ENCODE measurements around the gene RASD1.

The RASD1 gene

GRCh38 chr17:17496189-17497064 is at the start of gene RASD1:
TSS of gene RASD1 (minus strand) at chr17:17496395. CDS start at chr17:17496181, 214 bp downstream.
- DNase-seq, result peak; percentile 87 to 93
- TF ChIP-seq POLR2A (IDR thresholded peaks at IDR 0.05; ENCODE audit: low read length) (peak; percentile 93), GATA1 (IDR thresholded peaks at IDR 0.05; ENCODE audit: low read depth, low read length) (no peak)

- DNase-seq, result no peak
Observed at GRCh38 chr17:17545984-17546383, 49.8 kb upstream of the RASD1 start.

GRCh38 chr17:17545031-17545820 is 49.0 kb upstream of the RASD1 start:
- DNase-seq, result no peak
- TF ChIP-seq POLR2A (IDR thresholded peaks at IDR 0.05; ENCODE audit: low read length), result no peak
- TF ChIP-seq GATA1 (IDR thresholded peaks at IDR 0.05; ENCODE audit: low read depth, low read length), result no peak

More at GRCh38 chr17:17545984-17546383, 49.8 kb upstream of the RASD1 start:
- TF ChIP-seq POLR2A (IDR thresholded peaks at IDR 0.05; ENCODE audit: low read length), result no peak
- TF ChIP-seq GATA1 (IDR thresholded peaks at IDR 0.05; ENCODE audit: low read depth, low read length), result no peak

- no peak for DNase-seq
- TF ChIP-seq POLR2A (IDR thresholded peaks at IDR 0.05; ENCODE audit: low read length) (no peak), GATA1 (IDR thresholded peaks at IDR 0.05; ENCODE audit: low read depth, low read length) (no peak)
Observed at GRCh38 chr17:17542906-17543635, 46.9 kb upstream of the RASD1 start.

GRCh38 chr17:17541640-17542001 is 45.4 kb upstream of the RASD1 start:
- TF ChIP-seq GATA1 (IDR thresholded peaks at IDR 0.05; ENCODE audit: low read depth, low read length), result no peak
- no peak for TF ChIP-seq POLR2A (IDR thresholded peaks at IDR 0.05; ENCODE audit: low read length)
- no peak for DNase-seq

GRCh38 chr17:17540935-17541639 is 44.9 kb upstream of the RASD1 start:
- TF ChIP-seq POLR2A (IDR thresholded peaks at IDR 0.05; ENCODE audit: low read length) (no peak), GATA1 (IDR thresholded peaks at IDR 0.05; ENCODE audit: low read depth, low read length) (no peak)
- DNase-seq, result no peak

GRCh38 chr17:17540278-17540906 is 44.2 kb upstream of the RASD1 start:
- TF ChIP-seq POLR2A (IDR thresholded peaks at IDR 0.05; ENCODE audit: low read length), result no peak
- no peak for TF ChIP-seq GATA1 (IDR thresholded peaks at IDR 0.05; ENCODE audit: low read depth, low read length)
- DNase-seq, result no peak

GRCh38 chr17:17539591-17539990 is 43.4 kb upstream of the RASD1 start:
- TF ChIP-seq POLR2A (IDR thresholded peaks at IDR 0.05; ENCODE audit: low read length), result no peak
- TF ChIP-seq GATA1 (IDR thresholded peaks at IDR 0.05; ENCODE audit: low read depth, low read length), result no peak
- no peak for DNase-seq

GRCh38 chr17:17538417-17539391 is 42.5 kb upstream of the RASD1 start:
- peak in 1 of 2 experiments; percentile 24 for DNase-seq
- TF ChIP-seq GATA1 (IDR thresholded peaks at IDR 0.05; ENCODE audit: low read depth, low read length) (no peak), POLR2A (IDR thresholded peaks at IDR 0.05; ENCODE audit: low read length) (no peak)

GRCh38 chr17:17537311-17538099 is 41.3 kb upstream of the RASD1 start:
- DNase-seq, result no peak
- TF ChIP-seq POLR2A (IDR thresholded peaks at IDR 0.05; ENCODE audit: low read length) (no peak), GATA1 (IDR thresholded peaks at IDR 0.05; ENCODE audit: low read depth, low read length) (no peak)

- no peak for DNase-seq
- TF ChIP-seq POLR2A (IDR thresholded peaks at IDR 0.05; ENCODE audit: low read length) (no peak), GATA1 (IDR thresholded peaks at IDR 0.05; ENCODE audit: low read depth, low read length) (no peak)
Observed at GRCh38 chr17:17536702-17537101, 40.5 kb upstream of the RASD1 start.

All from erythroblast (primary cell).